SHP77 treated with DMSO at 0.1 percent for 48 hours (cell line): ENCODE data around the gene ATP5F1D.

Experiments used
- DNase-seq: peaks from one replicate; lab custom pipeline; 2025; lab: John Stamatoyannopoulos, UW

The ATP5F1D gene

GRCh38 chr19:1248139-1248785 is 6.7 kb downstream of the ATP5F1D start, which contains the start of gene MIDN:
Gene MIDN (plus strand): TSS chr19:1248583. CDS start chr19:1250297, 1,714 bp downstream.
- no peak for DNase-seq

GRCh38 chr19:1248786-1249297 is 7.3 kb downstream of the ATP5F1D start:
- no peak for DNase-seq

GRCh38 chr19:1249298-1249989 is 7.9 kb downstream of the ATP5F1D start:
- peak; percentile 83 for DNase-seq

- DNase-seq: no peak
Measured at GRCh38 chr19:1249990-1250436, 8.5 kb downstream of the ATP5F1D start.

- DNase-seq: no peak
Measured at GRCh38 chr19:1250437-1251260, 9.1 kb downstream of the ATP5F1D start.

GRCh38 chr19:1251330-1252220 is 10.0 kb downstream of the ATP5F1D start:
- DNase-seq: no peak

- no peak for DNase-seq
Measured at GRCh38 chr19:1252221-1252820, 10.8 kb downstream of the ATP5F1D start.

GRCh38 chr19:1252821-1253513 is 11.4 kb downstream of the ATP5F1D start:
- DNase-seq: no peak

GRCh38 chr19:1253514-1254080 is 12.0 kb downstream of the ATP5F1D start:
- no peak for DNase-seq

- no peak for DNase-seq
Measured at GRCh38 chr19:1254081-1254527, 12.6 kb downstream of the ATP5F1D start.

- no peak for DNase-seq
Measured at GRCh38 chr19:1254530-1255185, 13.1 kb downstream of the ATP5F1D start.

- no peak for DNase-seq
Measured at GRCh38 chr19:1255186-1256161, 13.9 kb downstream of the ATP5F1D start.

GRCh38 chr19:1256646-1257474 is 15.3 kb downstream of the ATP5F1D start:
- DNase-seq: no peak

GRCh38 chr19:1257475-1258162 is 16.1 kb downstream of the ATP5F1D start:
- DNase-seq: no peak

GRCh38 chr19:1258163-1258492 is 16.6 kb downstream of the ATP5F1D start:
- DNase-seq: no peak

GRCh38 chr19:1258707-1259205 is 17.2 kb downstream of the ATP5F1D start:
- no peak for DNase-seq
